ENCODE data around the gene PIEZO2. TPM values are rescaled to one million over a fixed set of nuclear protein-coding genes. Genes with fewer than 3 reads are reported as not detected.

PIEZO2 gene
- total RNA-seq, 3 donors from 2014 or later (not counting 1 experiment from before 2014, with no cell fraction given): not detected

- WGBS (ENCODE audit: insufficient coverage): 94% methylated on average over 5 of the region's 5 CpGs
- intact Hi-C loops (cut with micrococcal nuclease): no loop called here
- no peak for ATAC-seq
Observed at GRCh38 chr18:10760986-10761385, 388.4 kb downstream of the PIEZO2 start.

GRCh38 chr18:10759241-10759640 lies 390.1 kb downstream of the PIEZO2 start:
- H3K4me3 Mint-ChIP-seq: no peak overlapping the region
- Histone ChIP-seq H3K4me3 (ENCODE audit: low read length) (no peak overlapping the region), H3K9me3 (ENCODE audit: control insufficient read depth, insufficient read depth, low read length) (no peaks in the 10 kb centered on the region), H3K4me1 (ENCODE audit: control insufficient read depth, insufficient read depth, low read length) (no peaks in the 10 kb centered on the region), H3K27me3 (ENCODE audit: control insufficient read depth, insufficient read depth, low read length) (no peaks in the 10 kb centered on the region), H3K27ac (ENCODE audit: low read length) (no peak overlapping the region), H3K36me3 (ENCODE audit: control insufficient read depth, insufficient read depth, low read length) (no peaks in the 10 kb centered on the region)
- no peaks in the 10 kb centered on the region for H3K9me3 Mint-ChIP-seq
- H3K27ac Mint-ChIP-seq: no peak overlapping the region
- intact Hi-C loops (cut with micrococcal nuclease): no loop called here
- no peaks in the 10 kb centered on the region for H3K36me3 Mint-ChIP-seq
- H3K4me1 Mint-ChIP-seq: no peaks in the 10 kb centered on the region
- no peak for TF ChIP-seq CTCF (IDR thresholded peaks at IDR 0.05)
- H3K27me3 Mint-ChIP-seq (ENCODE audit: low read depth in 2 of 2): no peaks in the 10 kb centered on the region
- WGBS (ENCODE audit: insufficient coverage): 90% methylated on average over 7 of the region's 7 CpGs
- DNase-seq: no peak
- no peak for ATAC-seq

More at GRCh38 chr18:10760986-10761385, 388.4 kb downstream of the PIEZO2 start:
- no peak overlapping the region for H3K27ac ChIP-seq (ENCODE audit: low read length)
- H3K4me3 ChIP-seq (ENCODE audit: low read length): no peak overlapping the region
- Mint-ChIP-seq H3K27me3 (ENCODE audit: low read depth in 2 of 2) (peaks cover 0 to 3% of the 10 kb centered on the region in 2 donors), H3K36me3 (no peaks in the 10 kb centered on the region), H3K27ac (no peak overlapping the region), H3K4me1 (no peaks in the 10 kb centered on the region), H3K4me3 (no peak overlapping the region), H3K9me3 (no peaks in the 10 kb centered on the region)
- no peaks in the 10 kb centered on the region for H3K9me3 ChIP-seq (ENCODE audit: control insufficient read depth, insufficient read depth, low read length)
- H3K4me1 ChIP-seq (ENCODE audit: control insufficient read depth, insufficient read depth, low read length): no peaks in the 10 kb centered on the region
- no peak for TF ChIP-seq CTCF (IDR thresholded peaks at IDR 0.05)
- H3K27me3 ChIP-seq (ENCODE audit: control insufficient read depth, insufficient read depth, low read length): no peaks in the 10 kb centered on the region
- H3K36me3 ChIP-seq (ENCODE audit: control insufficient read depth, insufficient read depth, low read length): no peaks in the 10 kb centered on the region
- no peak for DNase-seq

DNA sequence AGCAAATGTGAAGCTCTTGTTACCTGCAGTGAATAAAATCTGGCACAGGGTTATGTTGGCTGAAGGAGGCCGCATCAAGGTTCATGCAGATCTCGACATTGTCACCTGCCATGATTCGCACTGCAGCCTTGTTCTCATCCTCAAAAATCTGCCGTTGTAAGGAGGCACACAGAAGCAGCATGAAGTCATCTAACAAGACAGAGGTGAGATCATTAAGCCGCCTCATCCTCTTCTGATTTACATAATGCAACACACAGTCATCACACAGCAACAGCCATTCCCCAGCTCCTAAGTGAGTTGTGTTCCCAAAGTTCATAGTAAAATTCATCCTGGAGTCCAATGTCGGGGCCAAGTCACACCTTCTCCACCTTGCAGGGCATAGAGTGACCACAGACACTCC lies 391.4 kb downstream of the PIEZO2 start:
- no peak for TF ChIP-seq CTCF (IDR thresholded peaks at IDR 0.05)
- no peak overlapping the region for H3K27ac Mint-ChIP-seq
- Histone ChIP-seq H3K36me3 (ENCODE audit: control insufficient read depth, insufficient read depth, low read length) (no peaks in the 10 kb centered on the region), H3K27me3 (ENCODE audit: control insufficient read depth, insufficient read depth, low read length) (no peaks in the 10 kb centered on the region), H3K9me3 (ENCODE audit: control insufficient read depth, insufficient read depth, low read length) (no peaks in the 10 kb centered on the region), H3K27ac (ENCODE audit: low read length) (no peak overlapping the region), H3K4me1 (ENCODE audit: control insufficient read depth, insufficient read depth, low read length) (no peaks in the 10 kb centered on the region), H3K4me3 (ENCODE audit: low read length) (no peak overlapping the region)
- H3K36me3 Mint-ChIP-seq: no peaks in the 10 kb centered on the region
- DNase-seq: no peak
- H3K4me3 Mint-ChIP-seq: no peak overlapping the region
- no peaks in the 10 kb centered on the region for H3K27me3 Mint-ChIP-seq (ENCODE audit: low read depth in 2 of 2)
- no peaks in the 10 kb centered on the region for H3K9me3 Mint-ChIP-seq
- no peak for ATAC-seq
- H3K4me1 Mint-ChIP-seq: no peaks in the 10 kb centered on the region
- intact Hi-C loops (cut with micrococcal nuclease): no loop called here
- 79% methylated on average over 6 of the region's 6 CpGs for WGBS (ENCODE audit: insufficient coverage)

DNA sequence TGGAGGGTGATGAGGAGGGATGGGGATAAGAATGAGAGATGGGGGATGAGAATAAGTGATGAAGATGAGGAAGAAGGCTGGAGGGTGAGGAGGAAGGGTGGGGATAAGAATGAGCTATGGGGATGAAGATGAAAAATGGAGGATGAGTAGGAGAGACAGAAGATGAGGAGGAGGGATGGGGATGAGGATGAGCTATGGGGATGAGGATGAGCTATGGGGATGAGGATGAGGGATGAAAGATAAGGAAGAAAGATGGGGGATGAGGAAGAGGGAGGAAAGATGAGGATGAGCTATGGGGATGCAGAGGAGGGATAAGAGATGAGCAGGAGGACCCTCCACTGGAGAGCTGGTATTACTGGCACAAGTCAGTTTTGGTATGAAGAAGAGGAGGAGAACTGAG lies 392.0 kb downstream of the PIEZO2 start:
- Histone ChIP-seq H3K4me1 (ENCODE audit: control insufficient read depth, insufficient read depth, low read length) (no peaks in the 10 kb centered on the region), H3K4me3 (ENCODE audit: low read length) (no peak overlapping the region), H3K36me3 (ENCODE audit: control insufficient read depth, insufficient read depth, low read length) (no peaks in the 10 kb centered on the region), H3K27me3 (ENCODE audit: control insufficient read depth, insufficient read depth, low read length) (no peaks in the 10 kb centered on the region), H3K27ac (ENCODE audit: low read length) (no peak overlapping the region), H3K9me3 (ENCODE audit: control insufficient read depth, insufficient read depth, low read length) (no peaks in the 10 kb centered on the region)
- H3K36me3 Mint-ChIP-seq: no peaks in the 10 kb centered on the region
- no peak overlapping the region for H3K4me3 Mint-ChIP-seq
- H3K27ac Mint-ChIP-seq: no peak overlapping the region
- H3K27me3 Mint-ChIP-seq (ENCODE audit: low read depth in 2 of 2): no peaks in the 10 kb centered on the region
- DNase-seq (no peak), ATAC-seq (no peak)
- no peaks in the 10 kb centered on the region for H3K9me3 Mint-ChIP-seq
- H3K4me1 Mint-ChIP-seq: no peaks in the 10 kb centered on the region
- no peak for TF ChIP-seq CTCF (IDR thresholded peaks at IDR 0.05)
- intact Hi-C loops (cut with micrococcal nuclease): no loop called here
